Fibroblast of lung (primary cell): ENCODE results near the gene SYNPR. TPM values are rescaled to one million over a fixed set of nuclear protein-coding genes. Genes with fewer than 3 reads are reported as not detected.

Experiments
- DNase-seq, 2 donors: peaks; one replicate each; pipeline versions ENCODE4 v3.0.0 to v3.0.0-alpha.2; 2010; ENCODE audit warnings: low read depth in 2 of 2
- H2AFZ ChIP-seq: 2 replicates; pipeline ENCODE4 v1.5.1; 2012; ENCODE audit warnings: low read length, control low read depth, inconsistent platforms
- H3K27ac ChIP-seq: 2 replicates; pipeline ENCODE4 v1.5.1; 2011; ENCODE audit warnings: low read length, control low read depth; ENCODE audit not compliant: insufficient read depth
- H3K27me3 ChIP-seq: 2 replicates; pipeline ENCODE4 v1.5.1; 2011; ENCODE audit warnings: mild to moderate bottlenecking, low read length; ENCODE audit not compliant: control insufficient read depth, insufficient read depth
- H3K36me3 ChIP-seq: 2 replicates; pipeline ENCODE4 v1.5.1; 2011; ENCODE audit warnings: low read length; ENCODE audit not compliant: control insufficient read depth, insufficient read depth
- H3K4me1 ChIP-seq: 2 replicates; pipeline ENCODE4 v1.5.1; 2011; ENCODE audit warnings: low read length; ENCODE audit not compliant: control insufficient read depth, insufficient read depth; ENCODE audit errors: extremely low read depth
- H3K4me2 ChIP-seq: 2 replicates; pipeline ENCODE4 v1.5.1; 2011; ENCODE audit warnings: low read length, control low read depth; ENCODE audit not compliant: insufficient read depth; ENCODE audit errors: extremely low read depth
- H3K4me3 ChIP-seq, 4 experiments: fragments of 200-600 bp in 1 of 4; sonication (generic) in 1 of 4; replicated peaks in 1 of 4; 2 replicates each; pipeline ENCODE4 v1.5.1; 2011 to 2016; ENCODE audit warnings: low read length in 4 of 4, low read depth in 3 of 4, mild to moderate bottlenecking in 3 of 4, control low read depth in 2 of 4, inconsistent platforms in 1 of 4, mixed read lengths in 1 of 4; ENCODE audit not compliant: insufficient read depth in 1 of 4; ENCODE audit errors: control extremely low read depth in 1 of 4
- H3K79me2 ChIP-seq: 2 replicates; pipeline ENCODE4 v1.5.1; 2012; ENCODE audit warnings: mild to moderate bottlenecking, low read length, inconsistent platforms; ENCODE audit not compliant: control insufficient read depth, insufficient read depth
- H3K9ac ChIP-seq: 2 replicates; pipeline ENCODE4 v1.5.1; 2011; ENCODE audit warnings: mild to moderate bottlenecking, low read length, control low read depth; ENCODE audit not compliant: insufficient read depth
- H3K9me3 ChIP-seq: 2 replicates; pipeline ENCODE4 v1.5.1; 2012; ENCODE audit warnings: low read depth, low read length; ENCODE audit not compliant: control insufficient read depth, insufficient read depth
- H4K20me1 ChIP-seq: 2 replicates; pipeline ENCODE4 v1.5.1; 2011; ENCODE audit warnings: low read length; ENCODE audit not compliant: control insufficient read depth, insufficient read depth; ENCODE audit errors: extremely low read depth
- EZH2 ChIP-seq: IDR thresholded peaks from 2 replicates; pipeline ENCODE4 v1.5.1; 2012; ENCODE audit warnings: low read length, control low read depth, mild to moderate bottlenecking; ENCODE audit errors: missing control alignments
- polyA plus RNA-seq, 2 donors: library from polyadenylated mRNA; depleted of rRNA in 1 of 2; stranded (reverse) in 1 of 2; unstranded in 1 of 2; fragments of >200 nt; gene quantifications; 2 replicates each; pipeline ENCODE4 v1.2.1, GENCODE V29; 2011 to 2012; ENCODE audit warnings: missing spikeins in 1 of 2
- total RNA-seq: library from RNA; depleted of rRNA; stranded (reverse); fragments of >200 nt; gene quantifications from 2 replicates; pipeline ENCODE4 v1.2.1, GENCODE V29; 2014
- TF ChIP-seq, protein P1 (sequence below), 2 donors: IDR thresholded peaks in 1 of 2; conservative IDR thresholded peaks in 1 of 2; 1 replicate in 1 of 2; 2 replicates in 1 of 2; pipeline ENCODE4 v1.5.1; 2011 to 2012; ENCODE audit warnings: low read length in 2 of 2, control low read depth in 1 of 2, inconsistent platforms in 1 of 2, low read depth in 1 of 2, mild to moderate bottlenecking in 1 of 2

SYNPR gene
- total and polyA plus RNA-seq, 2 donors (not counting 1 experiment from before 2014, with no cell fraction given), result not detected

DNA sequence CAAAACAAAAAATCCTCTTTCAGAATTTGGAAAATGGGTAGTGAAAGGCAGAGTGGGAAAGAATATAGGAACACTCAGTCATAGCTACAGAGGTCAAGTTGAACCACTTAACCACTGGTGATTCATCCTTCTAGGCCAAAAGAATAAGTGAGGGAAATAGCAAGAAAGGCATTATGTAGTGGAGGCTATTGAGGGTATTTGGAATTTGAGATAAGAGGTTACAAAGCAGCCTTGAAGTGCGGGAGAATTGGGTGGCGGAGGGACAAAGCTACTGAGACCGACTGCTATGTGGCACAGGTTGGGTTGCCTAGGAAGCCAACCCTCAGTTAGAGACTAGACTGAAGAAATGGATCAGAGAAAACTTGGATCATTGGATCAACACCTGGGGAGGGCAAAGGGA lies 109.5 kb downstream of the SYNPR start:
- TF ChIP-seq EZH2, result no peak
- TF ChIP-seq, protein P1, sequence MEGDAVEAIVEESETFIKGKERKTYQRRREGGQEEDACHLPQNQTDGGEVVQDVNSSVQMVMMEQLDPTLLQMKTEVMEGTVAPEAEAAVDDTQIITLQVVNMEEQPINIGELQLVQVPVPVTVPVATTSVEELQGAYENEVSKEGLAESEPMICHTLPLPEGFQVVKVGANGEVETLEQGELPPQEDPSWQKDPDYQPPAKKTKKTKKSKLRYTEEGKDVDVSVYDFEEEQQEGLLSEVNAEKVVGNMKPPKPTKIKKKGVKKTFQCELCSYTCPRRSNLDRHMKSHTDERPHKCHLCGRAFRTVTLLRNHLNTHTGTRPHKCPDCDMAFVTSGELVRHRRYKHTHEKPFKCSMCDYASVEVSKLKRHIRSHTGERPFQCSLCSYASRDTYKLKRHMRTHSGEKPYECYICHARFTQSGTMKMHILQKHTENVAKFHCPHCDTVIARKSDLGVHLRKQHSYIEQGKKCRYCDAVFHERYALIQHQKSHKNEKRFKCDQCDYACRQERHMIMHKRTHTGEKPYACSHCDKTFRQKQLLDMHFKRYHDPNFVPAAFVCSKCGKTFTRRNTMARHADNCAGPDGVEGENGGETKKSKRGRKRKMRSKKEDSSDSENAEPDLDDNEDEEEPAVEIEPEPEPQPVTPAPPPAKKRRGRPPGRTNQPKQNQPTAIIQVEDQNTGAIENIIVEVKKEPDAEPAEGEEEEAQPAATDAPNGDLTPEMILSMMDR (conservative IDR thresholded peaks at IDR 0.05 in 1 of 2, IDR thresholded peaks at IDR 0.05 in 1 of 2; ENCODE audit: low read depth in 1 of 2, low read length in 2 of 2), result no peak
- Histone ChIP-seq H3K27me3 (no peaks in the 10 kb centered on the region), H3K4me1 (no peaks in the 10 kb centered on the region)

DNA sequence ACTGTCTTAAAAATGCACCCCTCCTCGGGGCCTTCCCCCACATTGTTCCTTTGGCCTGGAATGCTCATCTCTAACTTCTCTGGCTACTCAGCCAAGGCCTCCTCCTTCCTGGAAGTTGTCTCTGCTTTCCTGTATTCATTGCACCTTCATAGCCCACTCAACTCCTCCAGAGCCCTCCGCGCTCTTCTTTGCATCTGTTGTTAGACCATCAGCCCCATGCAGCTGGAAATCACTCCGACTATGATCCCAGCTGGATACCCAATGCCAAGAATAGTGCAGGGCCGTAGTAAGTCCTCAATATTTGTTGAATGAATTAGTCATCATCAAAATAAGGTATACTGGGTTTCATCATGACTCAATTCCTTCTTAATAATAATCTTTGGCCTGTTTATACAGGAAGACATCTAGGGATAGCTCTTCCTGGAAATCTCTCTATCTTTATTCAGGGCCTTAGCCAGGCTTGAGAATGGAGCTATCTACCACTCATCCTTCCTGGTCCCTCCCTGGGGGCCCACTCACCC lies 112.7 kb downstream of the SYNPR start:
- H2AFZ ChIP-seq, result no peak overlapping the region

More for the DNA sequence above, 109.5 kb downstream of the SYNPR start:
- H3K4me3 ChIP-seq, result no peak overlapping the region
- H2AFZ ChIP-seq, result no peak overlapping the region
- no peak overlapping the region for H3K9ac ChIP-seq
- H3K27ac ChIP-seq, result no peak overlapping the region
- no peak overlapping the region for H3K4me2 ChIP-seq
- peak; percentile 7 to 84 for DNase-seq
- H3K9me3 ChIP-seq, result no peaks in the 10 kb centered on the region
- no peaks in the 10 kb centered on the region for H4K20me1 ChIP-seq
- H3K36me3 ChIP-seq, result no peaks in the 10 kb centered on the region
- H3K79me2 ChIP-seq, result no peaks in the 10 kb centered on the region

DNA sequence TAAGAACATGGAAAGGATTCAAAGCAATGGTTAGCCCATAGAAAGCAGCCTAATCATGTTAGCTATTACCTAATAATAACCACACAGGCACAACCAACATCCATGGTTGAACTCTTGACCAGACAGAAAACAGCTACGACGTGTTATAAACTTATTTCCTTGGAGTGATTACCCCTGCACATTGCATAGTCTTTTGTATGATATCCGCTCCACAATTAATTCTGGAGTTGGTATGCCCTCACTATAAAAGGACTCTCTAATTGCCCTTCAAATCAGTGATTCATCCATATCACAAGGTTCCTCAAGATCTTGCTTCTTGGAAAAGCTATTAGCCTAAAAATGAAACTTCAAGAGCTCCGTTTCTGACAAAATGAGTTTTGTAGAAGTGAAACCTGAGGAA lies 117.9 kb downstream of the SYNPR start:
- no peak overlapping the region for H3K9ac ChIP-seq
- peak in 1 of 2 donors; percentile 80 for DNase-seq
- no peaks in the 10 kb centered on the region for H3K9me3 ChIP-seq
- no peak overlapping the region for H2AFZ ChIP-seq
- no peak overlapping the region for H3K4me3 ChIP-seq
- H3K4me1 ChIP-seq, result no peaks in the 10 kb centered on the region
- TF ChIP-seq EZH2, result no peak
- TF ChIP-seq, protein P1 (conservative IDR thresholded peaks at IDR 0.05 in 1 of 2, IDR thresholded peaks at IDR 0.05 in 1 of 2; ENCODE audit: low read depth in 1 of 2, low read length in 2 of 2), result no peak
- H3K36me3 ChIP-seq, result no peaks in the 10 kb centered on the region
- no peak overlapping the region for H3K27ac ChIP-seq
- no peaks in the 10 kb centered on the region for H4K20me1 ChIP-seq
- no peaks in the 10 kb centered on the region for H3K79me2 ChIP-seq
- H3K27me3 ChIP-seq, result no peaks in the 10 kb centered on the region
- H3K4me2 ChIP-seq, result no peak overlapping the region

More for the DNA sequence above, 112.7 kb downstream of the SYNPR start:
- H3K36me3 ChIP-seq, result no peaks in the 10 kb centered on the region
- H3K79me2 ChIP-seq, result no peaks in the 10 kb centered on the region
- no peak overlapping the region for H3K4me3 ChIP-seq
- H3K27me3 ChIP-seq, result no peaks in the 10 kb centered on the region
- no peaks in the 10 kb centered on the region for H3K9me3 ChIP-seq
- no peak overlapping the region for H3K4me2 ChIP-seq
- H4K20me1 ChIP-seq, result no peaks in the 10 kb centered on the region
- no peak overlapping the region for H3K9ac ChIP-seq
- peak; percentile 6 to 57 for DNase-seq
- no peaks in the 10 kb centered on the region for H3K4me1 ChIP-seq
- no peak for TF ChIP-seq EZH2
- TF ChIP-seq, protein P1 (conservative IDR thresholded peaks at IDR 0.05 in 1 of 2, IDR thresholded peaks at IDR 0.05 in 1 of 2; ENCODE audit: low read depth in 1 of 2, low read length in 2 of 2), result no peak
- no peak overlapping the region for H3K27ac ChIP-seq
